ENCODE results near the gene MAML2.

DNA sequence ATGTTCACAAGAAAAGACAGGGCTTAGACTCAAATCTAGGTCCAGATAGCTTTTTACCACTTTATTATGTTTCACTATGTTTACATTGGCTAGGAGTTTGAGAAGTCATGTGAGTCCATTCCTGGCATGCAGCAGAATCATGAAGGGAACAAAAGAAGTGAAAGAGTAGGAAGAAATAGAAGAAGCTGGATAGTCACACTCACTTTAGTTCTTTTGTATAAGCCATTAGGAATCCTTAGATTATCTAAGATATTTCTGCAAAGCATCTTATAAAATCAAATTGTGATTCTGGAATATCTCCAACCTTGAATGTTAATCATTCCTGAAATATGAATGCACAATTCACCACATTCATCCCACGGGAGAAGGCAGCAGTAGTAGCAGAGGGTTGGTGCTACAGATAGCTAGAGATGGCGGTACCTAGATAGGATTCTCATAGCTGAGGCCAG, 31.9 kb downstream of the MAML2 start:
- TF ChIP-seq, protein P1, sequence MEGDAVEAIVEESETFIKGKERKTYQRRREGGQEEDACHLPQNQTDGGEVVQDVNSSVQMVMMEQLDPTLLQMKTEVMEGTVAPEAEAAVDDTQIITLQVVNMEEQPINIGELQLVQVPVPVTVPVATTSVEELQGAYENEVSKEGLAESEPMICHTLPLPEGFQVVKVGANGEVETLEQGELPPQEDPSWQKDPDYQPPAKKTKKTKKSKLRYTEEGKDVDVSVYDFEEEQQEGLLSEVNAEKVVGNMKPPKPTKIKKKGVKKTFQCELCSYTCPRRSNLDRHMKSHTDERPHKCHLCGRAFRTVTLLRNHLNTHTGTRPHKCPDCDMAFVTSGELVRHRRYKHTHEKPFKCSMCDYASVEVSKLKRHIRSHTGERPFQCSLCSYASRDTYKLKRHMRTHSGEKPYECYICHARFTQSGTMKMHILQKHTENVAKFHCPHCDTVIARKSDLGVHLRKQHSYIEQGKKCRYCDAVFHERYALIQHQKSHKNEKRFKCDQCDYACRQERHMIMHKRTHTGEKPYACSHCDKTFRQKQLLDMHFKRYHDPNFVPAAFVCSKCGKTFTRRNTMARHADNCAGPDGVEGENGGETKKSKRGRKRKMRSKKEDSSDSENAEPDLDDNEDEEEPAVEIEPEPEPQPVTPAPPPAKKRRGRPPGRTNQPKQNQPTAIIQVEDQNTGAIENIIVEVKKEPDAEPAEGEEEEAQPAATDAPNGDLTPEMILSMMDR (conservative IDR thresholded peaks at IDR 0.05; ENCODE audit: low read depth in 2 of 2): no peak
- no peak for TF ChIP-seq POLR2AphosphoS5 (IDR thresholded peaks at IDR 0.05; ENCODE audit: low read depth)
- TF ChIP-seq EZH2phosphoT487 (IDR thresholded peaks at IDR 0.05; ENCODE audit: unreplicated experiment): no peak
- no peak for TF ChIP-seq EZH2 (IDR thresholded peaks at IDR 0.05; ENCODE audit: low read depth, unreplicated experiment)
- no peak for TF ChIP-seq REST (IDR thresholded peaks at IDR 0.05; ENCODE audit: unreplicated experiment)

All from GM23338 (cell line).